NCI-H1092 (cell line): ENCODE results near the gene TMEM74B.

Source experiments
- DNase-seq: peaks from one replicate; lab custom pipeline; 2025; lab: John Stamatoyannopoulos, UW

TMEM74B gene

DNA sequence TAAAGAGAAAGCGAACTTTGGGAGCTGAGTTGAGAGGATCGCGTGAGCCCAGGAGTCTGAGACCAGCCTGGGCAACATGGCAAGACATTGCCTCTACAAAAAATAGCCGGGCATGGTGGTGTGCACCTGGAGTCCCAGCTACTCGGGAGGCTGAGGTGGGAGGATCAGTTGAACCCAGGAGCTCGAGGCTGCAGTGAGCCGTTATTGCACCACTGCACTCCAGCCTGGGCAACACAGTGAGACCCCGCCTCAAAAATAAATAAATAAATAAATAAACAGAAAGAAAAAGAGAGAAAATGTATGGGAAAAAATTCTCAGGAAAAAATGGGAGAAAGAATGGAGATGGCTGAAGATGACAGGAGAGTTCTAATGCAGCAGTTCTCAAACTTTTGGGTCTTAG is 21.0 kb upstream of the TMEM74B start:
- DNase-seq: no peak

DNA sequence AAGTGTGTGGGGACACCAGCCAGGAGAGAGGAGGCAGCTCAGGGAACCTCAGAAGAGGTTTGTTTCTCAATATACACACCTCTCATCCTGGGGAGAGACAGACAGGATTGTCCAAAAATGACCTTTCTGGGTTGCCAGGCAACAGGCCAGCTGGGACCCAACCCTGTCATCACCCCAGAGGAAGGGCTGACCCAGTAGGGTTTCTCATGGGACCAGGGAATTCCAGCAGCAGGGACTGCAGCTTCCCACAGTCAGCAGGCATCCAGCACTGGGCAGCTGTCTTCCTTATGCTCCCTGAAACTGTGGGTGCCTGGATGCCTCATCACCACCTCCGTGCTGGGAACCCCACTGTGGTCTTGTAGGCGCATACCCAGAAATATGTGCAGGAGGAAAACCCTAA is 19.8 kb upstream of the TMEM74B start:
- no peak for DNase-seq

- no peak for DNase-seq
Observed at GRCh38 chr20:1204113-1204512, 19.3 kb upstream of the TMEM74B start.

DNA sequence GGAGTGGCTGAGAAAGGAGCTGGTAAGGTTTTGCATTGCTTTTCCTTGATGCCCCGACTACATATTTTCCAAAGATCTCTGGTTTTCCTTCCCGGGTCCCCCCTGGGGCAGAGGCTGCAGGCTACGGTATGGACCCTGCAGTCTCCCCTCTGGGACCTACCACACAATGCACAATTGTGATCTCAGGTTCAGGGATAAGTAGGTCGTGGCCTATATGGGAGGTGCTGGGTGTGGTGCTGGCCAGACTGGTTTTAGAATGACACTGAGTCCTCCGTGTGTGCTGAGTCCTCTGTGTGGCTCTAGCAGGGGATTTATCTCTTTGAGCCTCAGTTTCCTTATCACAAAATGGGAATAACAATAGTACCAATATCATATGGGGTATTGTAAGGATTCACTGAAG is 18.8 kb upstream of the TMEM74B start:
- no peak for DNase-seq

DNA sequence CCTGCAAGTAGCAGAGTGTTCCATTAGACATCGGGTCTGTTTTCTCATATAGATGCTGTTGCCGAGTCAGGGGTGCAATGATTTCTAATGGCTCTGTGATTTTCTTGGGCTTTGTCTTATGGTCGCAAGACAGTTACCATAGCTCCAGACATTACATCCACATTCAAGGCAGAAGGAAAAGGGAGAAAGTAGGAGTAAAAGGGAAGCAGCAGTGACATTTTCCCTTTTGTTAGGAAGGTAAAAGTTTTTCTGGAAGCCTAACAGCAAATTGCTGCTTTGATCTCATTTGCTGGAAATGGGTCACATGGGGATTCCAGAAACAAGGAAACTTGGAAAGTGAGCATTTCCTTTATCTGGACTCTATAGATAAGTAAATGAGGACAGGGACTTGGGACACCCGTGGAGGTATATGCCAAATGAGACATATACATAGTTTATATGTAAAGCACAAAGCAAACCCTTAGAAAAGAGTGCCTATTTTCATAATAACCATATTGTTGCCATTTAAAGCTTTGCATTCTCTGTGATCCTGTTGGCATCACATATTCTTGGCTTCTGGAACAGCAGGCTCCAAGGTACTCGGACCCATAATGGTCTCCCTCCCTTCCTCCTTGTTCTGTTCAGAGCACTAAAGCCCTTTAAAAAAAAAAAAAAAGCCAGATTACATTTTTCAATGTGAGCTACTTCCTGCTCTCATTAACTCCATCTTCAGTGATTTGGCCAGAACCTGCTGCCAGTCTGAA is 18.2 kb upstream of the TMEM74B start, which contains the start of gene C20orf202:
Gene C20orf202 (plus strand): TSS at position 693 of the 743 bp plus-strand sequence. CDS start 132 bp downstream, outside the sequence.
- DNase-seq: no peak

- no peak for DNase-seq
Observed at GRCh38 chr20:1199964-1200363, 15.2 kb upstream of the TMEM74B start.

GRCh38 chr20:1199212-1199873 is 14.6 kb upstream of the TMEM74B start:
- no peak for DNase-seq

GRCh38 chr20:1198751-1199150 is 14.0 kb upstream of the TMEM74B start:
- DNase-seq: no peak

DNA sequence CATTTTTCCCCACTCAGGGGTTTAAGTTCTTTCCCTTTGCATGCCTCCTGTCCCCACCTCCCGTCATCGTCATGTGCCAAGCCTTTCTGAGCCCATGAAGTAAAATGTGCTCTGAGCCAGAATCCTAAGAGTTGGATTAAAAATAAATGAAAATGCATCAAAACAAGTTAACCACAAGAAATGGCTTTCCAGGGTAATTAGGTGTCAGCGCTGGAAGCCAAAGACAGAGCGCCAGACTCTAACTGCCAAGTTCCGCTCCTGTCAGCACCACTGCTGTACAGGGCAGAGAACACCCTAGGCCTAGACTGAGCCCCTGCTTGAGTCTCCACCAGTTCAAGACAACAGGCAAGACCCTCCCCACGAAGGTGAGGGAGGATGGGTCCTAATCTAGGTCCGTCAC is 13.0 kb upstream of the TMEM74B start:
- DNase-seq: no peak

DNA sequence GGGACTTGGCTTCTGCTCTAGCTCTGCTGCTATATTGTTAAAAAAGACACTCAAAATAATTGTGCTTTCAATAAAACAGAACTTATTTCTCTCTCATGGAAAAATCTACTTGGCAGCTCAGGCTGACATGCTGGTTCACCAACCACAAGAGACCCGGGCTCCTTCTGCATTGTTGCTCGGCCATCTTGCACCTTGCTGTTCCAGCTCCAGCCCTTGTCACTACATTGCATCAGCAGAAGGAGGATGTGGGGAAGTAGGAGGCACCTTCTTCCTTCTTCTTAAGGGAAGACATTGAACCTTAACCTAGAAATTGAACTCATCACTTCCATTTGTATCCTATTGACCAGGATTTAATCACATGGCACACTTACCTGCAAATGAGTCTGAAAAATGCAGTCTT is 11.9 kb upstream of the TMEM74B start:
- no peak for DNase-seq

DNA sequence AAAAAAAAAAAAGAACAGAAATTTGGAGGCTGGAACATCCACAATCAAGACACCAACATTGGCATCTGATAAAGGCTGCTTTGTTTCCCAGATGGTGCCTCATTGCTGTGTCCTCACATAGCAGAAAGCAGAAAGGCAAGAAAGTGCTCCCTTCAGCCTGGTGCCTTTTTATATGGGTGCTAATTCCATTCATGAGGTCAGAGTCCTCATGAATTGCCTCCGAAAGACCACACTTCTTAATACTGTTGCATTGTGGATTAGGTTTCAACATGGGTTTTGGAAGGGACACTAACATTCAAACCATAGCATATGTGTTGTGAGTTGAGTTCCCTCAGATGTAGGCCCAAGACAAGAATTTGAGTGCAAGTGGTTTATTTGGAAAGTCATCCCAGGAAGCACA is 10.4 kb upstream of the TMEM74B start:
- no peak for DNase-seq

- no peak for DNase-seq
Observed at GRCh38 chr20:1191299-1191698, 6.5 kb upstream of the TMEM74B start.

DNA sequence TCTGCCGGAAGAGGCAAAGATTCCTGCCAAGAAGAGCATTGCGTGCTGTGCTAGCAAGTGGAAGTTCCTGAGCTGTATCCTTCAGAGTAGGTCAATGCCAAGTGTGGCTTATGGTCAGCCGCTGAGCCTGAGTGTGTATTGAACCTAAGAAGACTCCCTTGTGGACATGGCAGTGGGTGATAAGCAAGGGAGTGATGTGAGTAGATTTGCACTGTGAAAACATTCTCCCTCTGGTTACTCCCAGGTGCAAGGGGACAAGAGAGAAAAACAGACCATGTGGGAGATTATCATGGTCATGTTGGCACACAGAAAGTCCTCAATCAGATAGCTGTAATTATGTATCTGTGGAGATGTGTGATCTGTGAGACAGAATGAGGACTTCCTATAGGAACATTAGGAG is 6.1 kb upstream of the TMEM74B start:
- no peak for DNase-seq

DNA sequence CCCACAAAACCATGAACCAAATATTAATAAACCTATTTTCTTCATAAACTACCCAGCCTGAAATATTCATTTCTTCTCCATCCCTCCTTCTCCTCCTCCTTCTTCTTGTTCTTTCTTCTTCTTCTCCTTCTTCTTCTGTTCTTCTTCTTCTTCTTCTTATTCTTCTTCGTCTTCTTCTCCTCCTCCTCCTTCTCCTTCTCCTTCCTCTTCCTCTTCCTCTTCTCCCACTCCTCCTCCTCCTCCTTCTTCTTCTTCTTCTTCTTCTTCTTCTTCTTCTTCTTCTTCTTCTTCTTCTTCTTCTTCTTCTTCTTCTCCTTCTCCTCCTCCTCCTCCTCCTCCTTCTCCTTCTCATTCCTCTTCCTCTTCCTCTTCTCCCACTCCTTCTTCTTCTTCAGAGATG is 5.0 kb upstream of the TMEM74B start:
- no peak for DNase-seq

GRCh38 chr20:1188347-1188746 is 3.6 kb upstream of the TMEM74B start:
- DNase-seq: no peak

DNA sequence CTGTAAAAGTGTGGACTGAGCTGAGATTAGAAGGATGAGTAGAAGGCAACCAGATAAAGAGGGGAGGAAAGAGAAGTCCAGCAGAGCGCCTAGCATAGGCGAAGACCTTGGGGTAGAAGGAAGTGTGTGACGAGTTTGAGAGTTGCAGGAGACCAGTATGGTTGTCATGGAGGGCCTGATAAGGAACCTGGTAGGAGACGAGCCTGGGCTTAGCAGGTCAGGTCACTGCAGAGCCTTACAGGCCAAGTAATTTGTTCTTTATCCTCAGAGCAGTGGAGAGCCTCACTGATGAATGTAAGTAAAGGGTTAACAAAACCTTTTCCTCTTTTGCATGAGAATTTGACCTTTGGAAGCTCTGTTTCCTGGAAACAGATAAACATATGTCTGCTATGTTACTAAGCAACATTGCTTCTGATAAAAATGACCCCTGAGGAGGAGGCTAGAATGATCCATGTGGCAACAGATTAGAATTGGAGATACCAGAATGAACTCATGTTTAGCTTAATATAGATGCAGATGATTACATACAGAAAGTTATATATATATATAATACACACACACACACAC is 2.9 kb upstream of the TMEM74B start:
- DNase-seq: no peak

DNA sequence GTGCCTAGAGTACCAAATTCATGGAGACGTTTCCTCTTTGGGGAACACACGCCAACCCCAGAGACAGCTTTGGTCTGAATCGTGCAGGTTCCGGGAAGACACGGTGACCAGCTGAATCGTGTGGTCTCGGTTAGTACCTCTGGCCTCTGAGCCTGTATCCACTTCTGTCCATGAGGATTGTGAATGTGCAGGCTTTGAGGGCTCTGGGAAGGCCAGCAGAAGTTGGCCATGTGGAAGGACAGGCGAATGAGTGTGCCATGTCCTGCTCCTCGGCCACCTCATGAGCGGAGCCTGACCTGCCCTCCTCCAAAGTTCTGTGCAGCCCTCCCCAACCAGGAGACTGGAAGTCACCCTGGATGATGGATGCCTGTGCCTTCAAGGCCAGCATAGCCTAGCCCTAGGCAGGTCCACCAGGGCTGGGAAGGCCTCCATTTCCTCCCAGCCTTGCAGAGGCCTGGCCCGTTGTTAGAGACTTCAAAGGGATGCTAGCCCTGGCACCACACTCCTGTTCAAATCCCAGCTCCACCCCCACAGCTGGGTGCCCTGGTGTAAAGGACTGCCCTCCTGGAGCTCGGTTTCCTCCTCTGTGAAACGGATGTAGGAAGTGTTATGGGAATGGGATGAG is 1.7 kb upstream of the TMEM74B start:
- DNase-seq: no peak

GRCh38 chr20:1185790-1186334 is 1.1 kb upstream of the TMEM74B start:
- DNase-seq: peak; percentile 13

DNA sequence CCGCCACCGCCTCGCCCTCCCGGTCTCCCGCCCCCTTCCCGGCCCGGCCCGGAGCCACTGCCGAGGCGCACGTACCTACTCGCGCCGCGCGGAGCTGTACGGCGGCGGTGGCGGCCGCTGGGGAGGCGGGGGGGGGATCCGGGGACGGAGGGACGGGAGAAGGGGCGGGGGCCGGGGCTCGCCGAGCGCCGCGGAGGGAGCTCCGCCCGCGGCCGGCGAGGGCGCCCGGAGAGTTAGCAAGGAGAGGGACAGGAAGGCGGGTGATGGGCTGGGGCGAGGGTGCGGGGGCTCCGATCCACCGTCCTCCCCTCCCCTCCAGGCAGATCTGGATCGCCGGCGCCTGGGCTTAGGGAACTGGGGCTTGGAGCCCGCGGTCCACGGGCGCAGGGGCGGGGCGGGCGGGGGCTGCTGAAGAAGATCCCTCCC is 548 bp upstream of the TMEM74B start:
- no peak for DNase-seq

DNA sequence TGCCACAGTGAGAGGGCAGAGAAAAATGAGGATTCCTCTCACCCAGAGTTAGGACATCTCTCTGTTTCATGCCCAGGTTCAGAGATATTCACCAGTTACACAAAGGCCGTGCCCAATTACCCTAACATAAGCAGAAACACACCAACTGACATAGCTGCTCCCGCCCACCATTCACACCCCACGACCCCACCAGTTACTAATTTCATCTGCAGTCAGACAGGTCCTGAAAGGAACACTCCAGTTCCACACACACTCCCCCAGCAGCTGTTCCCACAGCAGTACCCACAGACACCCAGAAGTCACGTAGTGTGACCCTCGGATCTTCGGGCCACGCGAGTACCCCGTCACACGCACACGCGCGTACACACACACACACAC is 532 bp downstream of the TMEM74B start:
- DNase-seq: no peak

DNA sequence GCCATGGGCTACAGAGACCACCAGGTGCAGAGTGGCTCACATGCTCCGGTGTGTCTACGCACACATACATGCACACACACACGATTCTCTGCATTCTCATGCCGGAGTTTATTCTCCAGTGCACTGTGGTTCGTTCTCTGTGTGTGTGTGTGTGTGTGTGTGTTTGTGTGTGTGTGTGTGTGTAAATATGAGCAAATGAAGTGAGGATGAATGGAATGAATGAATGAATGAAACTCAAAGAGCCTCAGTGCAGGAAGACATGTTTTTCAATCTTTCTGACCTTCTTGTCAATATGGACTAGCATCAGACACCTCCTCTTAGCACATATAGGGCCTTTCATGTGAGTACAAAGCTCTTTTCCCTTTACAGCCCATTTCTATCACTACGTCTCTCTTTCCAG is 1.6 kb downstream of the TMEM74B start:
- no peak for DNase-seq

DNA sequence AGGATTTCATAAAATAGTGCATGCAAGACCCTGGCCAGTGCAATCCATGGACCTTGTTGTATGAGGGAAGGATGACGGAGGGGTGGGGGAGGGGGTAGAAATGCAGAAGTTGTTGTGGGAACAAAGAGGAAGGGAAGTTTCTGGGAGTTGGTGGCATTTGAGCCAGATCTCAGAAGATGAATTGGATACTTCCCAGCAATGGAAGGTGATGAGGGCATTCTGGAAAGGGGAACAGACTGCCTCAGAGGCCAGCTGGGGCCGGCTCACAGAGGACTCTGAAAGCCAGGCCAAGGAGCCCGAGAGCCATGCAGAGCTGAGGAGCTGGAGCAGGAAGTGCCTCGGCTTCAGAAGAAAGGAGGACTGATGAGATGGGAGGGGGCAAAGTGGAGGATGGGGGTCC is 2.7 kb downstream of the TMEM74B start:
- DNase-seq: no peak

- no peak for DNase-seq
Observed at GRCh38 chr20:1180949-1181348, 3.8 kb downstream of the TMEM74B start.
